HepG2 (cell line): ENCODE results near the gene SLC35F1. TPM values are rescaled to one million over a fixed set of nuclear protein-coding genes. Genes with fewer than 3 reads are reported as not detected.

ENCODE experiments used
- AKNA ChIP-seq: sonication (generic); formaldehyde crosslinking; IDR thresholded peaks from 2 replicates; pipeline ENCODE4 v1.4.0; 2020; ENCODE audit warnings: missing genetic modification reagents, borderline replicate concordance
- CAMTA2 ChIP-seq: sonication (generic); formaldehyde crosslinking; IDR thresholded peaks from 2 replicates; pipeline ENCODE4 v1.4.0; 2020; ENCODE audit warnings: mild to moderate bottlenecking, missing genetic modification reagents, borderline replicate concordance
- GFI1 ChIP-seq: sonication (generic); formaldehyde crosslinking; IDR thresholded peaks from 2 replicates; pipeline ENCODE4 v1.5.0; 2020; ENCODE audit warnings: missing genetic modification reagents, mild to moderate bottlenecking, borderline replicate concordance
- RFXAP ChIP-seq: sonication (generic); formaldehyde crosslinking; IDR thresholded peaks from 2 replicates; pipeline ENCODE4 v1.4.0; 2020; ENCODE audit warnings: missing genetic modification reagents, borderline replicate concordance
- SRY ChIP-seq: sonication (generic); formaldehyde crosslinking; IDR thresholded peaks from 2 replicates; pipeline ENCODE4 v1.8.0; 2022; ENCODE audit warnings: mild to moderate bottlenecking, missing genetic modification reagents
- STAG1 ChIP-seq: sonication (generic); formaldehyde crosslinking; IDR thresholded peaks from 2 replicates; pipeline ENCODE4 v1.4.0; 2020; ENCODE audit warnings: missing genetic modification reagents
- TCF7 ChIP-seq: sonication (generic); IDR thresholded peaks from 2 replicates; pipeline ENCODE4 v1.6.1; 2016; ENCODE audit warnings: antibody characterized with exemption, low read depth
- ZBTB7A ChIP-seq: sonication (generic); formaldehyde crosslinking; IDR thresholded peaks from 2 replicates; pipeline ENCODE4 v1.8.0; 2022; ENCODE audit warnings: mild to moderate bottlenecking, missing genetic modification reagents
- ZMYM4 ChIP-seq: sonication (generic); formaldehyde crosslinking; IDR thresholded peaks from 2 replicates; pipeline ENCODE4 v1.8.1; 2023; ENCODE audit warnings: mild to moderate bottlenecking, missing genetic modification reagents
- ZNF329 ChIP-seq: sonication (generic); formaldehyde crosslinking; IDR thresholded peaks from 2 replicates; pipeline ENCODE4 v1.9.0; 2021; ENCODE audit warnings: low read depth, mild to moderate bottlenecking, missing genetic modification reagents
- ZNF446 ChIP-seq: sonication (generic); formaldehyde crosslinking; IDR thresholded peaks from 2 replicates; pipeline ENCODE4 v1.5.0; 2020; ENCODE audit warnings: mild to moderate bottlenecking, missing genetic modification reagents
- ZNF629 ChIP-seq: sonication (generic); formaldehyde crosslinking; conservative IDR thresholded peaks from 2 replicates; pipeline ENCODE4 v1.5.0; 2020; ENCODE audit warnings: missing genetic modification reagents
- ZNF687 ChIP-seq: sonication (generic); formaldehyde crosslinking; IDR thresholded peaks from 2 replicates; pipeline ENCODE4 v1.5.1; 2020; ENCODE audit warnings: mild to moderate bottlenecking, missing genetic modification reagents, moderate library complexity
- polyA plus RNA-seq, 8 experiments: library from polyadenylated mRNA; depleted of rRNA in 3 of 8; stranded (reverse) in 7 of 8; unstranded in 1 of 8; fragments of >200 nt; fragmentation: Illumina TruSeq in 4 of 8; extraction: Trizol in 4 of 8; gene quantifications; 2 replicates each; pipeline versions ENCODE4 v1.2.1 to v1.2.3, GENCODE V29; 2011 to 2016; ENCODE audit warnings: low read depth in 4 of 8, missing spikeins in 1 of 8, mixed read lengths in 1 of 8; ENCODE audit not compliant: insufficient read depth in 1 of 8
- total RNA-seq, 5 experiments: library from RNA; depleted of rRNA; stranded (reverse); fragments of >200 nt; fragmentation: Illumina TruSeq; extraction: Trizol; gene quantifications; 2 replicates each; pipeline ENCODE4 v1.2.3, GENCODE V29; 2016; ENCODE audit warnings: low read depth in 1 of 5
- TF ChIP-seq, protein P1 (sequence below): sonication (generic); formaldehyde crosslinking; IDR thresholded peaks from 2 replicates; pipeline ENCODE4 v1.5.1; 2020; ENCODE audit warnings: mild to moderate bottlenecking, missing genetic modification reagents, borderline replicate concordance

The SLC35F1 gene
- total and polyA plus RNA-seq, 2 of the 13 experiments (the other 11 are each of a cell fraction or from before 2014, with no cell fraction given) = 0.01 TPM; not detected in 1

GRCh38 chr6:117906958-117907600 lies at the start of gene SLC35F1 (continued):
- 0 out of 2 replicates have a peak, but pooled peaks have one; percentile 24 for TF ChIP-seq ZMYM4 (CRISPR knock-in tag)
- peak; percentile 24; the same call in 1 of the 2 replicates for TF ChIP-seq STAG1 (CRISPR knock-in tag)
- 0 out of 2 replicates have a peak, but pooled peaks have one; percentile 32 for TF ChIP-seq ZNF687 (CRISPR knock-in tag)
- TF ChIP-seq AKNA = 0 out of 2 replicates have a peak, but pooled peaks have one; percentile 46
- TF ChIP-seq SRY (CRISPR knock-in tag) = 0 out of 2 replicates have a peak, but pooled peaks have one; percentile 47
- no peak for TF ChIP-seq ZNF446 (CRISPR knock-in tag)
- TF ChIP-seq GFI1 (CRISPR knock-in tag) = no peak
- no peak for TF ChIP-seq CAMTA2 (CRISPR knock-in tag)
- no peak for TF ChIP-seq RFXAP (CRISPR knock-in tag)
- no peak for TF ChIP-seq TCF7
- TF ChIP-seq, protein P1, sequence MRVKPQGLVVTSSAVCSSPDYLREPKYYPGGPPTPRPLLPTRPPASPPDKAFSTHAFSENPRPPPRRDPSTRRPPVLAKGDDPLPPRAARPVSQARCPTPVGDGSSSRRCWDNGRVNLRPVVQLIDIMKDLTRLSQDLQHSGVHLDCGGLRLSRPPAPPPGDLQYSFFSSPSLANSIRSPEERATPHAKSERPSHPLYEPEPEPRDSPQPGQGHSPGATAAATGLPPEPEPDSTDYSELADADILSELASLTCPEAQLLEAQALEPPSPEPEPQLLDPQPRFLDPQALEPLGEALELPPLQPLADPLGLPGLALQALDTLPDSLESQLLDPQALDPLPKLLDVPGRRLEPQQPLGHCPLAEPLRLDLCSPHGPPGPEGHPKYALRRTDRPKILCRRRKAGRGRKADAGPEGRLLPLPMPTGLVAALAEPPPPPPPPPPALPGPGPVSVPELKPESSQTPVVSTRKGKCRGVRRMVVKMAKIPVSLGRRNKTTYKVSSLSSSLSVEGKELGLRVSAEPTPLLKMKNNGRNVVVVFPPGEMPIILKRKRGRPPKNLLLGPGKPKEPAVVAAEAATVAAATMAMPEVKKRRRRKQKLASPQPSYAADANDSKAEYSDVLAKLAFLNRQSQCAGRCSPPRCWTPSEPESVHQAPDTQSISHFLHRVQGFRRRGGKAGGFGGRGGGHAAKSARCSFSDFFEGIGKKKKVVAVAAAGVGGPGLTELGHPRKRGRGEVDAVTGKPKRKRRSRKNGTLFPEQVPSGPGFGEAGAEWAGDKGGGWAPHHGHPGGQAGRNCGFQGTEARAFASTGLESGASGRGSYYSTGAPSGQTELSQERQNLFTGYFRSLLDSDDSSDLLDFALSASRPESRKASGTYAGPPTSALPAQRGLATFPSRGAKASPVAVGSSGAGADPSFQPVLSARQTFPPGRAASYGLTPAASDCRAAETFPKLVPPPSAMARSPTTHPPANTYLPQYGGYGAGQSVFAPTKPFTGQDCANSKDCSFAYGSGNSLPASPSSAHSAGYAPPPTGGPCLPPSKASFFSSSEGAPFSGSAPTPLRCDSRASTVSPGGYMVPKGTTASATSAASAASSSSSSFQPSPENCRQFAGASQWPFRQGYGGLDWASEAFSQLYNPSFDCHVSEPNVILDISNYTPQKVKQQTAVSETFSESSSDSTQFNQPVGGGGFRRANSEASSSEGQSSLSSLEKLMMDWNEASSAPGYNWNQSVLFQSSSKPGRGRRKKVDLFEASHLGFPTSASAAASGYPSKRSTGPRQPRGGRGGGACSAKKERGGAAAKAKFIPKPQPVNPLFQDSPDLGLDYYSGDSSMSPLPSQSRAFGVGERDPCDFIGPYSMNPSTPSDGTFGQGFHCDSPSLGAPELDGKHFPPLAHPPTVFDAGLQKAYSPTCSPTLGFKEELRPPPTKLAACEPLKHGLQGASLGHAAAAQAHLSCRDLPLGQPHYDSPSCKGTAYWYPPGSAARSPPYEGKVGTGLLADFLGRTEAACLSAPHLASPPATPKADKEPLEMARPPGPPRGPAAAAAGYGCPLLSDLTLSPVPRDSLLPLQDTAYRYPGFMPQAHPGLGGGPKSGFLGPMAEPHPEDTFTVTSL (CRISPR knock-in tag) = 0 out of 2 replicates have a peak, but pooled peaks have one; percentile 22
- TF ChIP-seq ZBTB7A (CRISPR knock-in tag) = 0 out of 2 replicates have a peak, but pooled peaks have one; percentile 27
- peak; percentile 44; the same call in 1 of the 2 replicates for TF ChIP-seq ZNF329 (CRISPR knock-in tag)
- TF ChIP-seq ZNF629 (CRISPR knock-in tag) = no peak
